SKM-1 (cell line): ENCODE measurements around the gene MED12.

ENCODE experiments used
- DNase-seq: peaks from one replicate; lab custom pipeline; 2025; ENCODE audit not compliant: unreplicated experiment; lab: John Stamatoyannopoulos, UW

The MED12 gene

DNA sequence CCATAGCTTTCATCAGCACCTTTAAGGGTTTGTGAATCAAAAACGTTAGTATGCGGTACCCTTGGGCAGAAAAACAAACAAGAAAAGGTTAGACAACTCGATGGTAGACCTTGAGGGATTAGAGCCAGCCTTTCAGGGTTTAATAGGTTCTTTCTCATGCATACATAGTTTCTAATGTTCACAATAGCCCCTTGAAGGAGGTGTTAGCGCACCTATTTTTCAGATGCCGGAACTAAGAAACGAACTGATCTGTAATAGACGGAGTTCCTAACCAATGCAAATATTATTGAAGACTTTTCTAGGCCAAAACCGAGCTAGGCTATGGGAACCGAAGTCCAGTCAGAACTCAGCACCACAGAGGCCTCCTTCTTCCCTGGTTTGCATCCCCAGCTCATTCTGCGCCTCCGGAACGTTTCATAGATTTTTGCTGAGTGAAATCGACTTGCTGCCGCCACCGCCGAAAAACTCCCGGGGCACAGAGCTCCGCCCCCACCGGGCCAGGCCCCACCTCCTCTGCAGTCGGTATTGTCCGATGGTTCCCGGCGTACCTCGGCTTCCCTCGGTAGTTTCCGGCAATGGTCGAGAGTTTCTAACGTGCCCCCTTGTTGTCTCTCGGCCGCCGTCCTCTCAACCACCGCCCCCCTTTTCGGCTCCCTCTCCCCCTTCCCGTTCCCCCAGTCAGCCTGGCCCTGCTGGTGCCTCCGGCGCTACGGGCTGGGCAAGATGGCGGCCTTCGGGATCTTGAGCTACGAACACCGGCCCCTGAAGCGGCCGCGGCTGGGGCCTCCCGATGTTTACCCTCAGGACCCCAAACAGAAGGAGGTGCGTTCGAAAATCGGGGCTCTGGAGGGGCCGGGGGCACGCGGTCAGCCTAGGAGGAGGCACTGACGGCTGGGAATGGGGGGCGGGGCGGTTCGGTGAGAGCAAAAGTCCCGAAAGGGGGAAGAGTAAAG is at the start of gene MED12:
Gene MED12, plus strand, starts transcription at position 565 of the 953 bp plus-strand sequence. Its CDS starts 159 bp downstream, at position 724.
- DNase-seq: peak; percentile 2

DNA sequence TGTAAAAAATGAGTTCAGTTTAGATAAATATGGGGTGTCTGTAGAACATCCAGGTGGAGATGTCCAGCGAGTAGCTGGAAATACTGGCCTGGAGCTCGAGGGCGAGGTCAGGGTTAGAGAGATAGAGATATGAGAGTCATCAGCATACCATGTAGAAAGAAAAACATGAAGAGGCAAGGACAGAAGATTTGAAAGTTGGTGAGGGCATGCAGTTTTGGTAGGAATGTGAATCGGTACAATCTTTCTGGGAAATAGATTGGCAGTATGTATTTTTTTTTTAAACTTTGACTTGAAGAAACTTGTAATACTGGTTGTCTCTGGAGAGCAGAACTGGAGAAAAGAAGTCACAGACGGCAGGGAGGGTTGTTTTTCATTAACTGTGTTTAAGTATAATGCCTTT is 47.9 kb upstream of the MED12 start:
- DNase-seq: no peak

- DNase-seq: no peak
These were observed 36.9 kb upstream of the MED12 start for GRCh38 chrX:71081330-71082123.

- DNase-seq: no peak
These were observed 36.2 kb upstream of the MED12 start for GRCh38 chrX:71082124-71082647.

DNA sequence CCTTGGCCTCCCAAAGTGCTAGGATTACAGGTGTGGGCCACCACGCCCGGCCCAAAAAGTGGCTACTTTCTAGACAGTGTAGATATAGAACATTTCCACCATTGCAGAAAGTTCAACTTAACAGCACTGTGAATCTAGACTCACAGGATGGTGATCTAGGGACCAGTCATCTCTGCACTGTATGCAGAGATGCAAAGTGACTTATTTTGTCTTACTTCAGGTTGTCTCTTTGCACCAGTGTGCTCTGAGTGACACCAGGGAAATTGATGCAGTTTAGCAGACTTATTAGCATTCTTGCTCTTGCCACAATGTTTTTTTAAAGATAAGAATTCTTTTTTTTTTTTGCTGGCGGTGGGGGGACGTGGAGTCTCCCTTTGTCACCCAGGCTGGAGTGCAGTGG is 35.6 kb upstream of the MED12 start:
- DNase-seq: no peak

DNA sequence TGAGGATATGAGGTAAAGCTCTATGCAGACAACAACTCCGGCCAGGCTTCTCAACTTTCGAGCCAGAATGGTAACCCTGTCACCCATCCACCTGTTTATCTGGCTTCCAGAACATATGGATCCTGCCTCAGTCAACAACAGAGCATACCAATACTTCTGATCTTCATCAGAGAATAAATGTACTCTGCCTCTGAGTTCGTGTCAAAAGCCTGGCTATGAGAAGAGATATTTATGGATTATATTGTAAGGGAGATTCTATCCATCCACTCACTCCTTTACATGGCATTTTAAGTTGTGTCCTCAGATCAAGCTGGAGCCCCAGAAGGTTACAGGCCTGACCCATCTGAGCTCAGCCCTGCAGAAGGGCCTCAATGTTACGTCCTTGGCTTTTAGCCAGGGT is 32.5 kb upstream of the MED12 start:
- DNase-seq: no peak

DNA sequence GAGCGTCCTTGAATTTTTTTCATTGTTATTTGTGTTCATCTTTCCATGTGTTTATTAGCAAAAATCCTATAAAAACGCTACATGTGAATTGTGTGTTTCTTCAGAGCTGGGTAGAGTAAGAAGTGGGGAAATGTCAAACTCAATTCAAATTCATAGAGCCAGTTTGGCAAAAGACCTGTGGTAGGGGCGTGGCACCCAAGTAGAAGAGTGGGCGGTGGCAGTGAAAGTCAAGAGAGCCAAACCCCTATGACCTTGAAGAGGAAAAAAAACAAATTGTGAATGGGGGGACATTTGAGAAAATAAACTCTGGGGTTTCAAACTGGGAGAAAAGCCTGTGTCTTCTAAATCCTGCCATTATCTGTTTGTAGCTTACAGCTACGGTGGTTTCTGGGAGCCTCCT is 27.1 kb upstream of the MED12 start:
- DNase-seq: no peak

GRCh38 chrX:71095033-71095432 is 23.4 kb upstream of the MED12 start:
- no peak for DNase-seq

GRCh38 chrX:71095555-71095980 is 22.8 kb upstream of the MED12 start, which contains the start of gene FOXO4:
TSS of gene FOXO4 (plus strand) at chrX:71095851. CDS start at chrX:71096529, 678 bp downstream.
- peak; percentile 61 for DNase-seq

GRCh38 chrX:71095981-71096759 is 22.2 kb upstream of the MED12 start:
- DNase-seq: no peak

GRCh38 chrX:71096760-71097032 is 21.7 kb upstream of the MED12 start:
- no peak for DNase-seq

DNA sequence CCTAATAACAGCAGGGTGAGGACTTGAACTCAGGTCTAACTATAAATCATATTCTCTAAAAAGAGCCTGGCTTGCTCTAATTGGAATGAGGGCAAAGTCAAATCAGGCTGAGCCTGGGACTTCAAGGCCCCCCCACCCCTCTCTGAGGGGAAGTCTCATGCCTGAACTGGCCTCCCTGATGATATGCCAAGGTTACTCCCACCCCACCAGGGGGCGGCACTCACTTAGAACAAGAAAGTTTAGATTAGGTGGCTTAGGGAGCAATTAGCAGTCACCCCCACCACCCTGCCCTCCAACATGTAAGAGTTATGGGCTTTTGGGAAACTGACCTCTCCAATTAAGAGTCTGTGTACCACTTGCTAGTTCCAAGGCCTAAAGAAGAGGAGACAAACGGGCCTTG is 20.1 kb upstream of the MED12 start:
- peak; percentile 14 for DNase-seq

- DNase-seq: no peak
These were observed 19.4 kb upstream of the MED12 start for GRCh38 chrX:71098951-71099506.

GRCh38 chrX:71099736-71100135 is 18.7 kb upstream of the MED12 start:
- DNase-seq: no peak

GRCh38 chrX:71100581-71101505 is 17.6 kb upstream of the MED12 start:
- no peak for DNase-seq

GRCh38 chrX:71102292-71102691 is 16.1 kb upstream of the MED12 start:
- DNase-seq: no peak

DNA sequence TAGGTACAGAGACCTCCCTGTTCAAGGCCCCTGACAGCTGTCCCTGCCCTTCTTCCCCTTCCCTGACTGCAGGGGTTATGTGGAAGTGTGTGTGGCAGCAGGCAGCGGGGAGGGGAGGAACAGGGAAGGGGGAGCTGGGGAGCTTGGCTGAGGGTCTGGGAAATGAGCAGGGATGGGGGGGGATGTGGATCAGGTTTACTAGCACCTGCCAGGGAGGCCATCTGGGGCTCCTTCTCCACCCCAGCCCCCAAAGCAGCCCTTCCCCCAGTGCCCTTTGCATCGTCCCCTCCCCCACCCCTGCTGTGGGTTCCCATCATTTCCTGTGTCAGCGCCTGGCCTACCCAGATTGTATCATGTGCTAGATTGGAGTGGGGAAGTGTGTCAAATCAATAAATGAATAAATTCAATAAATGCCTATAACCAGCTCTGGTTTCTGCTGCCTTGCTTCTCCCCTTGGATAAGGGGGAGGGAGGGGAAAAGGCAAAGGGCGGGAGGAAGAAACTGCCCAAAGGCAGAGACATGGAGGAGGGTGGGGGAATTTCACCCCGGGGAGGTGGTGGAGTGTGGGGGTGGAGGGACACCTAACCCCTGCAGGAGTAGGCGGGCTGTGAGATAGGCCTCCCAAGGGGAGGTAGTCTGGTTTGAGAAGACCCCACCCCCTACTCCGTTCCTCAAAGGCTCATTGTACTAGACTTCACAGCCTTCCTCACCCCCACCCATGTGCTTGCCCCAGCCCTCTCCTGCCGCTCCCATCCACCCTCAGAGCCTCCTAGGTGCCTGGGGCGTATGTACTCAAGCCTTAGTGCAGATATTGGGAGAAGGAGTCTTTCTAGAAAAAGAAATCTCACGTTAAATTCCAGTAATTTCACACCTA is 15.0 kb upstream of the MED12 start:
- peak; percentile 56 for DNase-seq

DNA sequence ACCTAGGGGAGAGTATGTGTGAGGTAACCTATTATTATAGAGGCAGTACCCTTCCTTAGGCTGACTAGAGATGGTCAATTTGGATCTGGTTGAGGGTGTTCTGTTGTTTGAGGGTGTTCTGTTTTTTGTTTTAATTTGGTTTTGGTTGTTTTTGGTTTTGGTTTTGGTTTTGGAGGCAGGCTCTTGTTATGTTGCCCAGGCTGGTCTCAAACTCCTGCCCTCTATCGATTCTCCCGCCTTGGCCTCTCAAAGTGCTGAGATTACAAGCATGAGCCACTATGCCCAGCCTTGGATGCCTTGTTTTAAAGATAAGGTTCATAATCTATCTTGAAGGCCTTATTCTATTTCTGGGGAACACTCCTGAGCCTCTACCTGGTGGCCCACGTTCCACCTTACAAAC is 12.8 kb upstream of the MED12 start:
- no peak for DNase-seq

GRCh38 chrX:71106427-71106826 is 12.0 kb upstream of the MED12 start, which contains the start of gene CXorf65:
TSS of gene CXorf65 (minus strand) at chrX:71106740. CDS start at chrX:71106556, 184 bp downstream.
- DNase-seq: no peak
